Measurements from ENCODE around the gene H6PD. TPM values are rescaled to one million over a fixed set of nuclear protein-coding genes. Genes with fewer than 3 reads are reported as not detected.

The H6PD gene
- total and polyA plus RNA-seq, 4 experiments from 2014 or later = 5.5 to 18.8 (median 15.7) TPM

- H3K4me1 Mint-ChIP-seq = peaks cover 10 to 13% (median 12%) of the 10 kb centered on the region in 4 donors
- ChIA-PET CTCF (ENCODE audit: partially characterized antibody) (interaction anchor here (0.7 to 1.2 kb wide), 2 partner anchors 10 to 20 kb away, joined by 3 read pairs; no protein-coding TSS in a partner anchor), POLR2A (ENCODE audit: partially characterized antibody) (no interaction called here)
- Histone ChIP-seq H3K4me1 (ENCODE audit: insufficient read depth, low read length) (peaks cover 11% of the 10 kb centered on the region), H3K27ac (ENCODE audit: low read depth, low read length) (no peak overlapping the region), H3K36me3 (ENCODE audit: insufficient read depth, low read length) (no peaks in the 10 kb centered on the region), H3K4me3 (ENCODE audit: low read length in 2 of 2) (no peak overlapping the region), H3K27me3 (ENCODE audit: insufficient read depth, low read length) (no peaks in the 10 kb centered on the region), H3K9me3 (ENCODE audit: control insufficient read depth in 1 of 2, low read length in 2 of 2) (no peaks in the 10 kb centered on the region)
- DNase-seq = no peak
- H3K27ac Mint-ChIP-seq = no peak overlapping the region
- intact Hi-C loops (cut with micrococcal nuclease) = no loop called here
- H3K9me3 Mint-ChIP-seq = no peaks in the 10 kb centered on the region
- peaks cover 6 to 9% of the 10 kb centered on the region in 2 donors for H3K36me3 Mint-ChIP-seq
- no peak overlapping the region for H3K4me3 Mint-ChIP-seq
- H3K27me3 Mint-ChIP-seq = no peaks in the 10 kb centered on the region
Observed at GRCh38 chr1:9246841-9247785, 12.5 kb downstream of the H6PD start.

GRCh38 chr1:9247894-9248293 lies 13.3 kb downstream of the H6PD start:
- H3K27ac ChIP-seq (ENCODE audit: low read depth, low read length) = no peak overlapping the region
- Mint-ChIP-seq H3K4me1 (peaks cover 10 to 13% (median 11%) of the 10 kb centered on the region in 4 donors), H3K27me3 (no peaks in the 10 kb centered on the region), H3K36me3 (peaks cover 7 to 8% of the 10 kb centered on the region in 2 donors), H3K27ac (no peak overlapping the region), H3K4me3 (no peak overlapping the region), H3K9me3 (no peaks in the 10 kb centered on the region)
- peaks cover 11% of the 10 kb centered on the region for H3K4me1 ChIP-seq (ENCODE audit: insufficient read depth, low read length)
- no peaks in the 10 kb centered on the region for H3K9me3 ChIP-seq (ENCODE audit: control insufficient read depth in 1 of 2, low read length in 2 of 2)
- H3K36me3 ChIP-seq (ENCODE audit: insufficient read depth, low read length) = no peaks in the 10 kb centered on the region
- ChIA-PET POLR2A (ENCODE audit: partially characterized antibody) (no interaction called here), CTCF (ENCODE audit: partially characterized antibody) (interaction anchor here (0.7 to 1.2 kb wide), 2 partner anchors 11 to 19 kb away, joined by 3 read pairs; no protein-coding TSS in a partner anchor)
- no peak for DNase-seq
- H3K27me3 ChIP-seq (ENCODE audit: insufficient read depth, low read length) = no peaks in the 10 kb centered on the region
- H3K4me3 ChIP-seq (ENCODE audit: low read length in 2 of 2) = no peak overlapping the region
- intact Hi-C loops (cut with micrococcal nuclease) = no loop called here

GRCh38 chr1:9248341-9249262 lies 14.0 kb downstream of the H6PD start:
- Mint-ChIP-seq H3K27ac (peak overlapping the region in 2 of 7 donors; percentile 53 to 67), H3K9me3 (no peaks in the 10 kb centered on the region)
- POLR2A ChIA-PET (ENCODE audit: partially characterized antibody) = interaction anchor here (1.9 kb wide), 1 partner anchor 14 kb away, joined by 7 read pairs; the partner anchor contains the start of gene H6PD

GRCh38 chr1:9249263-9249533 lies 14.6 kb downstream of the H6PD start:
- Histone ChIP-seq H3K4me1 (ENCODE audit: insufficient read depth, low read length) (peaks cover 7% of the 10 kb centered on the region), H3K36me3 (ENCODE audit: insufficient read depth, low read length) (no peaks in the 10 kb centered on the region), H3K27ac (ENCODE audit: low read depth, low read length) (no peak overlapping the region), H3K9me3 (ENCODE audit: control insufficient read depth in 1 of 2, low read length in 2 of 2) (no peaks in the 10 kb centered on the region), H3K27me3 (ENCODE audit: insufficient read depth, low read length) (no peaks in the 10 kb centered on the region), H3K4me3 (ENCODE audit: low read length in 2 of 2) (no peak overlapping the region)
- ChIA-PET CTCF (ENCODE audit: partially characterized antibody) (no interaction called here), POLR2A (ENCODE audit: partially characterized antibody) (interaction anchor here (1.9 kb wide), 1 partner anchor 15 kb away, joined by 7 read pairs; the partner anchor contains the start of gene H6PD)
- no peak for DNase-seq
- Mint-ChIP-seq H3K27ac (peak overlapping the region in 2 of 7 donors; percentile 53 to 67), H3K36me3 (peaks cover 7 to 10% of the 10 kb centered on the region in 2 donors), H3K4me1 (peaks cover 8 to 17% (median 9%) of the 10 kb centered on the region in 4 donors), H3K27me3 (no peaks in the 10 kb centered on the region), H3K9me3 (no peaks in the 10 kb centered on the region), H3K4me3 (no peak overlapping the region)
- intact Hi-C loops (cut with micrococcal nuclease) = no loop called here

More at GRCh38 chr1:9248341-9249262, 14.0 kb downstream of the H6PD start:
- Histone ChIP-seq H3K9me3 (ENCODE audit: control insufficient read depth in 1 of 2, low read length in 2 of 2) (no peaks in the 10 kb centered on the region), H3K4me3 (ENCODE audit: low read length in 2 of 2) (no peak overlapping the region), H3K36me3 (ENCODE audit: insufficient read depth, low read length) (no peaks in the 10 kb centered on the region), H3K4me1 (ENCODE audit: insufficient read depth, low read length) (peaks cover 11% of the 10 kb centered on the region), H3K27ac (ENCODE audit: low read depth, low read length) (no peak overlapping the region), H3K27me3 (ENCODE audit: insufficient read depth, low read length) (no peaks in the 10 kb centered on the region)
- CTCF ChIA-PET (ENCODE audit: partially characterized antibody) = interaction anchor here (1.2 kb wide), 1 partner anchor 18 kb away, joined by 3 read pairs; no protein-coding TSS in a partner anchor
- Mint-ChIP-seq H3K36me3 (peaks cover 7 to 10% of the 10 kb centered on the region in 2 donors), H3K4me1 (peaks cover 10 to 16% (median 10%) of the 10 kb centered on the region in 4 donors), H3K4me3 (no peak overlapping the region), H3K27me3 (no peaks in the 10 kb centered on the region)
- intact Hi-C loops (cut with micrococcal nuclease) = no loop called here
- DNase-seq = no peak

GRCh38 chr1:9249534-9250410 lies 15.2 kb downstream of the H6PD start:
- Histone ChIP-seq H3K36me3 (ENCODE audit: insufficient read depth, low read length) (no peaks in the 10 kb centered on the region), H3K4me3 (ENCODE audit: low read length in 2 of 2) (no peak overlapping the region), H3K9me3 (ENCODE audit: control insufficient read depth in 1 of 2, low read length in 2 of 2) (no peaks in the 10 kb centered on the region), H3K4me1 (ENCODE audit: insufficient read depth, low read length) (peaks cover 1% of the 10 kb centered on the region), H3K27me3 (ENCODE audit: insufficient read depth, low read length) (no peaks in the 10 kb centered on the region), H3K27ac (ENCODE audit: low read depth, low read length) (no peak overlapping the region)
- H3K4me1 Mint-ChIP-seq = peaks cover 3 to 16% (median 7%) of the 10 kb centered on the region in 4 donors
- peaks cover 9 to 11% of the 10 kb centered on the region in 2 donors for H3K36me3 Mint-ChIP-seq
- DNase-seq = peak in 2 of 5 donors; percentile 12
- no peaks in the 10 kb centered on the region for H3K9me3 Mint-ChIP-seq
- H3K4me3 Mint-ChIP-seq = no peak overlapping the region
- H3K27me3 Mint-ChIP-seq = no peaks in the 10 kb centered on the region
- H3K27ac Mint-ChIP-seq = no peak overlapping the region
- CTCF ChIA-PET (ENCODE audit: partially characterized antibody) = interaction anchor here (1.2 kb wide), 2 partner anchors 107 to 241 kb away, joined by 3 read pairs; no protein-coding TSS in a partner anchor
- intact Hi-C loops (cut with micrococcal nuclease) = no loop called here
- POLR2A ChIA-PET (ENCODE audit: partially characterized antibody) = interaction anchor here (1.9 kb wide), 1 partner anchor 16 kb away, joined by 7 read pairs; the partner anchor contains the start of gene H6PD

- H3K4me3 Mint-ChIP-seq = no peak overlapping the region
- no peaks in the 10 kb centered on the region for H3K27me3 Mint-ChIP-seq
- POLR2A ChIA-PET (ENCODE audit: partially characterized antibody) = no interaction called here
- Histone ChIP-seq H3K27ac (ENCODE audit: low read depth, low read length) (no peak overlapping the region), H3K36me3 (ENCODE audit: insufficient read depth, low read length) (no peaks in the 10 kb centered on the region), H3K4me1 (ENCODE audit: insufficient read depth, low read length) (no peaks in the 10 kb centered on the region), H3K4me3 (ENCODE audit: low read length in 2 of 2) (no peak overlapping the region), H3K27me3 (ENCODE audit: insufficient read depth, low read length) (no peaks in the 10 kb centered on the region), H3K9me3 (ENCODE audit: control insufficient read depth in 1 of 2, low read length in 2 of 2) (no peaks in the 10 kb centered on the region)
- no peak overlapping the region for H3K27ac Mint-ChIP-seq
- H3K9me3 Mint-ChIP-seq = no peaks in the 10 kb centered on the region
- intact Hi-C loops (cut with micrococcal nuclease) = no loop called here
- no peak for DNase-seq
- H3K4me1 Mint-ChIP-seq = peaks cover 0 to 14% (median 6%) of the 10 kb centered on the region in 4 donors
- H3K36me3 Mint-ChIP-seq = peaks cover 9 to 13% of the 10 kb centered on the region in 2 donors
- CTCF ChIA-PET (ENCODE audit: partially characterized antibody) = interaction anchor here (0.8 to 1.2 kb wide), 3 partner anchors 39 to 240 kb away, joined by 3 read pairs; no protein-coding TSS in a partner anchor
Observed at GRCh38 chr1:9250411-9251381, 16.1 kb downstream of the H6PD start.

All from CD4-positive, alpha-beta memory T cell (primary cell).